NT2/D1 (cell line): Measurements from ENCODE around the gene TMEM170B.

Experiments used
- YY1 ChIP-seq: IDR thresholded peaks from 2 replicates; pipeline ENCODE4 v1.6.1; 2011; ENCODE audit not compliant: insufficient read length, insufficient read depth
- ZNF274 ChIP-seq: IDR thresholded peaks from 2 replicates; pipeline ENCODE4 v1.6.1; 2011; ENCODE audit warnings: mild to moderate bottlenecking, low read depth, low read length

GRCh38 chr6:11571073-11571472, 33.5 kb downstream of the TMEM170B start:
- TF ChIP-seq ZNF274 (no peak), YY1 (no peak)
